GM18517 (cell line): ENCODE data around the gene CAMTA2.
A peak's percentile ranks its signal among the peaks of the same experiment; 100 is the strongest.

Experiments used
- ATAC-seq: cut with Tn5 transposase; IDR thresholded peaks from one replicate; pipeline ENCODE4 v1.9.1; 2021; ENCODE audit warnings: mild to moderate bottlenecking, moderate library complexity; ENCODE audit not compliant: unreplicated experiment

The CAMTA2 gene

DNA sequence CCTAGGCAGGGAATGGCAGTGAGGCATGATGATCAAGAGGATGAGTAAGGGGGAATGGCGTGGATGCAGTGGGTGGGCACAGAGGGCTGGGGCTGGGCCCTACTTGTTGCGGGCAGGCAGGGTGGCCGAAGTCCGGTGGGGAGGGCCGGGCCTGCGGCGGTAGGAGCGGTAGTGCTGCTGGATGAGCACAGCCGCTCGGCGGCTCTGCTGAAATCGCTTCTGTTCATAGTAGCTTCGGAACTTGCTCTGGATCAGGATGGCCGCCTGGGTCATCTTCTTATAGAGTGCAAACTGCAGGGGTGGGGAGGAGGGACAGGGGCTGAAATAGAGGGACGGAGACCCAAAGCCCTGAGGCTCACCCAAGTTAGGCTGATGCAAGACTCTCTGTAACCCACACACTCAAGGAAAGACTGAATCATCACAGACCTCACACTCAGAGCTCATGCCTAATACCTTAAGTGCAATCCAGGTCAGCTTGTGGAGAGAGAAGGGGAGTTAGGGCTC is 18.4 kb downstream of the CAMTA2 start:
- ATAC-seq, result no peak

DNA sequence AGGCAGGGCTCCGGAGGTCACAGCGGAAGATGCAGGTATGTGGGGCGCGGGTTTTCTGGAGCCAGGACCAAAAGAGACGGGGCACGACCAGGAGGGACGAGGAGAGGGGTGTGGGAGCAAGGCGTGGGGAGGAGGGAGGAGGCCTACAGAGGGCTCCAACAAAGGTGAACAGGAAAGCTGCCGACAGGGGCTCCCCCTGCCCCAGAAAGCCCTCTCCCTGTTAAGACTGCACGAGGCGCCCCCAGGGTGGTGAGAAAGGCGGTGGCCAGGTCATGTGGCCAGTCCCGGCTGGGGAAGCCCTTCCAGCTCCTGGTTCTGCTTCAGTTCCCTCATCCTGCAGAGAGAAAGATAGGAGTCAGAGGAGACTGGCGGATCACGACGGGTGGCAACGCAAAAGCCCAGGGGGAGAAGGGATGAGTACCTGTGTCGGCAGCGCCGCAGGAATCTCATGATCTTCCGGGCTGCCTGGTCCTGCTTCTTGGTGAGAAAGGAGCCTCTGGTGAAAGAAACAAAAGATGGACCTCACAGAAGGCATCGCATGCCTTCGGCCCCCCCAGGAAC is 18.9 kb downstream of the CAMTA2 start:
- ATAC-seq, result no peak

DNA sequence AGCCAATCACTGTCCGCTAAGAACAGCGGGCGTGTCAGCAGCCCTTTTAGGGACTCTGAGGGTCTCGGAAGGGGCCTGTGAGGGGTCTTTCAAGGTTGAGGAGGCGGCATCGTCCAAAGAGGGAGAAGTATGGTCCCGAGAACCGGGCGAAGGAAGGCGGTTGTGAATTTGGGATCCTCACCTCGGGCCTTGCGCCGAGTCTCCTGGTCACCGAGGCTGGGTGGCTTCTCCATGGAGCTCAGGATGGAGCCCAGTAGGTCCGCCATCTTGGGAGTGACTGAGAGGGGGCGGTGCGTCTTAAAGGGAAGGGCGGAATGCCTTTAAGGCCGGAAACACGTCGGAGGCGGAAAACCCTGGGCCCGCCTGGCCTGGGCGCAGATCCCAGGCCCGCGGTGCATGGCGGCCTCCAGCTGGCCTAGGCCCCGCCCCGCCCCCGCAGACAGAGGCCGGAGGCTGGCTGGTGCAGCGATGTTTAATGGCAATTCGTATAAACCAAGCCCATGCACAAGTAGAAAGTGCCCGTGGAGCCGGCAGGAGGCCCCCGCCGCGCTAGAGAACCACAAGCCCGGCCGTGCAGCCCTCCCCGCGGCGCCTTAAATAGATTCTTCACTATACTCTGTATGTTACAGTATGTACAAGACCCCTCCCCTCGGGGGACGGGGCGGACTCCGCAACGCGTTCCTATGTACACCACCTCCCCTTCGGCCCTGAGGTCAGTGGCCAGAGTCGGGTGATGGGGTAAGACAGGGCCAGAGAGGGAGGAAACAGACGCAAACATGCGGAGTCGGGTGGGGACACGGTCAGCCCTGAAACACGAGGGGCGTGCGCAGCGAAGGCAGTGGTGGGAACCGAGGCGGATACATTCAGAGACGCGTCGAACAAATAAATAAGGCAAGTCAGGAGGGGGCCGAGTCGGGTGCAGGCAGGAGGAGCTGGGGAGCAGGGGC is 19.7 kb downstream of the CAMTA2 start, which contains the start of gene SPAG7:
Gene SPAG7 (minus strand): TSS at position 279 of the 947 bp plus-strand sequence. CDS start 13 bp downstream, at position 266.
- ATAC-seq, result peak; percentile 66

DNA sequence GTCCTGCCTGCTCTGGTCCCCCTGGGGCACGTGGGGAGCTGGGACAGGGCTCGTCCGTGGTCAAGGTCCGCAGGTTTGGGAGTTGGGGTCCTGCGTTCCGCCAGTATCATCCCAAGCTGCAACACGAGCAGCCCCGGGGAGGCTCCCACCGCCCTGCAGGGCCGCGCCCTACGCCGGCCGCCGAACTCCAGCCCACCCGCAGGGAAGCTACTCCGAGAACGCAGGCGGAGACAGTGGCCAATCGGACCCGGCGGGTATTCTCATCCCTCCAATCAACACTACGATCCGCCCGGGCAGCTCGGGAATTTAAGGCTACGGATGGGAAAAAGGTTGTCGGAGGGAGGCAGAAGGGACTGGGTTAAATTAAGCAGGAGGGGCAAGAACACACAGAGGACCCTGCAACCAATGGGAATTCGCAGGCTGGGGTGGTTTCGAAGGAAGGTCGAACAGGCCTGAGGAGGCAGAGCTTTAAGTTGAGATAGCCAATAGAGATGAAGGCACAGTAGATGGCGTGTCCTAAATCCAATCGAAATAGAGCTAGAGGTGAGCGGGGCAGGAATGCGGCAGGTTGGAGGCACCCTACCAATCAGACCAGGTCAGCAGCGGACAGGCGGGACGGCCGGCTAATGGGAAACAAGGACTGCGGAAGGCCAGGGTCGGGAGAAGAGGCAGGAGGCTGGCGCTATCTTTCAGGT is 20.5 kb downstream of the CAMTA2 start:
- ATAC-seq, result peak; percentile 85

DNA sequence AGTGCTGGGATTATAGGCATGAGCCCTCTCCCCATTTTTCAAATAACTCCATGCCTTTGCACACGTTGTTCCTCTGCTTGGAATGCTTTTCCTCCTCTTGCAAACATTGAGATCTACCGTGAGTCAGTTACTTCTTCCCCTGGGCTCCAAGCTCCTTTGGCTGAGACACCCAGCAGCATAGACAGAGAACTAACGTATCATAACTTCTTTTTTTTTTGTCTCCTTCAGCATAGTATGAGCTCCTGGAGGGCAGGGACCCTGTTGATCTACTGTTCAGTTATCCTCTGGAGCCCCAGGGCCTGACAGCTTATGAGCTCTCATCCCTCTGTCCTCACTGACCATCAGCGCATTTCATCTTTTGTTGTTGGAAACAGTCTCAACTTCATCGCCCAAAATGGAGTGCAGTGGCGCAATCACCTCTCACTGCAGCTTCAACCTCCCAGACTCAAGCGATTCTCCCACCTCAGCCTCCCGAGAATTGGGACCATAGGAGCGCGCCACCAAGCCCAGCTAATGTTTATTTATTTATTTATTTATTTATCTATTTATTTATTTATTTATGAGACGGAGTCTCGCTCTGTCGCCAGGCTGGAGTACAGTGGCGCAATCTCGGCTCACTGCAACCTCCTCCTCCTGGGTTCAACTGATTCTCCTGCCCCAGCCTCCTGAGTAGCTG is 22.0 kb downstream of the CAMTA2 start:
- no peak for ATAC-seq

DNA sequence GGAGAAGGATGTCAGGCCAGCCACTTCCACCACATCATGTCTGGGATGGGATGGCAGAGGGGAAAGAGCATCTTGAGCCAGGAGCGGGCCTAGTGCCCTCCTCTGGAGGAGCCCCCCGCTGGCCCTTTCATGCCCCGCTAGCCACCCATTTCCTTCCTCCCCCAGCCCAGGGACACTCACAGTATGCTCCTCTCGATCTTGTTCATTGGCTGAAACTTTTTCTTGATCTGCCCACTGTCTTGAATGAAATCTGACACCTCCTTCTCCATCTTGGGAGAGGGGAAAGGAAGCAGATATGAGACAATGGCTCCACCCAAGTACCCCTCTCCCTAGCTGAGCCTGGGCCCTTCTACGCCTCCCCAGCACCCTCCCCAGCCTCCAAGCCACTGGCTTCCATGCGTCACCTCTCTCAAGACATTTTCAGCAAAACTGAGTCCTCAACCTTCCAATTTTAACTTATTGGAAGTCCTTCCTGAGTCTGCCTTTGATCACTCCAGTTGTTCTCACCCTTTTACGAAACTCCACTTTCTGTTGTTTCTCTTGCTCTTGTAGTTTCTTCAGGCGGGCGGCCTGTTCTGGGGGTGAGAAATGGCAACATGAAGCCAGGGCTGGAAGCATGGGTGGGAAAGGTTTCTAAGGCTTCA is 27.1 kb downstream of the CAMTA2 start:
- no peak for ATAC-seq

DNA sequence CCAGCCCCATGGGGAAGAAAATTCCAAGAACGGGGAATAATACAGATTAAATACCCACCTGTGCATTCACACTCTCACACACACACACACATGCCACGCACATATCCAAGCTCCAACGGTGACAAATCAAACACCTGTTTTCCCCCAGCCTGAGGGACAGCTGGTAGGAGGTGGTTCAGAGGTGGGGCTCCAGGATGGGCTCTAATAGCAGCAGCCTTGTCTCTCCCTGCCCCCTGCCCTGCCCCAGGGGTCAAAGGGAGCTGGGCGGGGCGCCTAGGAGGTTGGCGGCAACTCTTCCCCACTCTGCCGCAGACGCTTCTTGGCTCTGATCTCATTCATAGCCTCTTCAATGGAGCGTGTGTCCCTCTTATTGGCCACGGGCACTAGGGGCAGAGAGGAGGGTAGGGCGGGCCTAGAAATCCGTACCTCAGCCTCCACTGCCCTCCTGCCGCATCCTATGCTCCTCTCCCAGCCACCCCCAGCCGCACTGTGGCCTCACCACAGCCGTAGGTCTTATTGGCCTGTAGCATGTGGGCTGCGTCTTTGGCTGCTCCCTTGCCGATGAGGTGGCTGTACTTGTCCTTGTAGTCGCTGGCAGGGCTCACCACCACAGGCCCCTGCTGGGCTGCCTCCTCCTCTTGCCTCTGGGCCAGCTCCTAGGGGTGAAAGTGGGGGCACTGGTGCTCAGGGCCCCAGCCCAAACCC is 28.1 kb downstream of the CAMTA2 start:
- no peak for ATAC-seq

DNA sequence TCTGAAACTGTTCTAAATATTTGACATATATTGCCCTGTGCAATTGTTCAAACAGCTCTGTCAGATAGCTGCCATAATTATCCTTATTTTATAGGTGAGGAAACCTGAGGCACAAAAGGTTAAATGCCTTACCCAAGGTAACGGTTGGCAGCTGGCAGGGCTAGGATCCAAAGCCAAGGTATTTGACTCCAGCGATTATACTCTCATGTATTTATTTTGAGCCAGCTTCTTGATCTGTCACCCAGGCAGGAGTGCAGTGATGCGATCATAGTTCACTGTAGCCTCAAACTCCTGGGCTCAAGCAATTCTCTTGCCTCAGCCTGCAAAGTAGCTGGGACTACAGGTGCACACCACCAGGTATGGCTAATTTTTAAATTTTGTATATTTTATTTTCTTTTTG is 29.4 kb downstream of the CAMTA2 start:
- ATAC-seq, result no peak

DNA sequence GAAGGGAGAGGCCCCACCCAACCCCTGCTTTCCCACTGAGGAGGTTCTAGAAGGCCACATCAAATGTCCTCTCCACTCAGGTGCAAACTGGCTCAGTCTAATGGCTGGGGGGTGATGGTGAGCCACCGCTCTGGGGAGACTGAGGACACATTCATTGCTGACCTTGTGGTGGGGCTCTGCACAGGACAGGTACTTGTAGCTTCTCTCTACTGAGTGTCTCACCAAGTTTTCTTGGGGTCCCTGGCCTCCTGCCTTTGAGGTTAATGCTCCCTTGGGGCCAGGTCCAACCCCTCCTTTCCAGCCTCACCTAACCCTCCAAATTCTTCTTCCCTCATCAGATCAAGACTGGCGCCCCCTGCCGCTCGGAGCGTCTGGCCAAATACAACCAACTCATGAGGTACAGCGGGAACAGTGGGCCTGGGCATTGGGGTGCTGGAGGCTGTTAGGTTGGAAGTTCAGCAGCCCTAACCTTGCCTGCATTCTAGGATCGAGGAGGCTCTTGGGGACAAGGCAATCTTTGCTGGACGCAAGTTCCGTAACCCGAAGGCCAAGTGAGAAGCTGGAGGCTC is 30.9 kb downstream of the CAMTA2 start:
- ATAC-seq, result no peak

DNA sequence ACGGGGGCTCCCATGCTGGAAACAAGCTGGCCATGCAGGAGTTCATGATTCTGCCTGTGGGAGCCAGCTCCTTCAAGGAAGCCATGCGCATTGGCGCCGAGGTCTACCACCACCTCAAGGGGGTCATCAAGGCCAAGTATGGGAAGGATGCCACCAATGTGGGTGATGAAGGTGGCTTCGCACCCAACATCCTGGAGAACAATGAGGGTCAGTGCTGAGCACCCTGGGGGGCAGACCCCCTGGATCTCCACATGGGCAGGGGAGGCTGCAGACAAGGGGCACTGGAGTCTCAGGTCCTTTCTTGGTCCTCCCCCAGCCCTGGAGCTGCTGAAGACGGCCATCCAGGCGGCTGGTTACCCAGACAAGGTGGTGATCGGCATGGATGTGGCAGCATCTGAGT is 32.4 kb downstream of the CAMTA2 start:
- ATAC-seq, result no peak

DNA sequence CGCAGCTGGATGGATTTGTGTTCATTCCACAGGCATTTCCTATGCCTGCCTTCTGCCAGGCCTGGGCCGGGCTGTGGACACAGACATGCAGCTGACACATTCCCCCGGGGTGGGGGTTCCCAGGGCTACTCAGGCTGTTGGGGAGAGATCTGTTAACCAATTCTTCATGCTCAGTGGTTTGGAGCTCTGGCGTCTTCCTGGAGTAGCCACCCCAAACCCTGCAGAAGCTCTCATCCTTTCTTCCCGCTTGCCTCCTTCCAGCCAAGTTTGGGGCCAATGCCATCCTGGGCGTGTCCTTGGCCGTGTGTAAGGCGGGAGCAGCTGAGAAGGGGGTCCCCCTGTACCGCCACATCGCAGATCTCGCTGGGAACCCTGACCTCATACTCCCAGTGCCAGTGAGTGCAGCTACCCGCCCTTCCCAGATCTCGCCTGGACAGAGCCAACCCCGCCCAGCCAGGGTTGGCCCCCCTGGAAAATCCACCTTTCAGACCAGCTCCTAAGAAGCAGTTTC is 34.0 kb downstream of the CAMTA2 start:
- ATAC-seq, result no peak

DNA sequence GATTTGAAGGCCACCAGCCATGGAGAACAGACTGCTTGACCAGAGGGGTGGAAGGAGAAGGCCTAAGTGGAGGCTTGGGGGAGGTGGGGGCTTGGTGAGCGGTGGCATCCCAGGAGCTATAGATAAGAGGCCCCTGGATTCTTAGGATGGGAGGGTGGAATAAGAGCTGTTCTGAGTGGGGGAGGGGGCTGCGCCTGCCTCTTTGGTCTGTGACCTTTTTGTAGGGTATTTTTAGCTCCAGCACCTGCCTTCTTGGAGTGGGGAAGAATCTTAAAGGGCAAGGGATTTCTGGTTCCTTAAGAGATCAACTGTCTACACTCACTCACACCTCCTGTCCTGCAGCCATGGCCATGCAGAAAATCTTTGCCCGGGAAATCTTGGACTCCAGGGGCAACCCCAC is 36.0 kb downstream of the CAMTA2 start:
- ATAC-seq, result no peak

DNA sequence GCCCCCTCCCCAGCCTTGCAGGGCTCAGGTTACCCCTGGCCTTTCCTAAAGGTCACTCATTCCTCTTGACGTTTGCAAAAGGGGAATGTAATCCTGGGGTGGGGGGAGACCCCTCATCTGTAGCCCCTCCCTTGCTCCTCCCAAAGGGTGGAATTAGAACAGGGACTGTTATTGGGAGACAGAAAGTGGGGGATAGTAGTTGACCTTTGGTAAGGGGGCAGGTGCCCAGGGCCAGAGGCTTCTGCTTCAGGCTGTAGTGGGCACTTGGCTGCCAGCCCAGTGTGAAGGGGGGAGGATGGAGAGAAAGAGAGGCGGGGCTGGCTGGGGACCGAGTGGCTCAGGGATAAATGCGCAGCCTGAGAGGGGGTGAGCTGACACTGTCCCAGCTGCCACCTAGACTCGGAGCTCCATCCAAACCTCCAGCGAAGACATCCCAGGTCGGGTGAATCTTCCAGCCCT is 36.7 kb downstream of the CAMTA2 start, which contains the start of gene ENO3:
Gene ENO3 (plus strand): TSS at position 374 of the 459 bp plus-strand sequence. CDS start 711 bp downstream, outside the sequence.
- no peak for ATAC-seq

DNA sequence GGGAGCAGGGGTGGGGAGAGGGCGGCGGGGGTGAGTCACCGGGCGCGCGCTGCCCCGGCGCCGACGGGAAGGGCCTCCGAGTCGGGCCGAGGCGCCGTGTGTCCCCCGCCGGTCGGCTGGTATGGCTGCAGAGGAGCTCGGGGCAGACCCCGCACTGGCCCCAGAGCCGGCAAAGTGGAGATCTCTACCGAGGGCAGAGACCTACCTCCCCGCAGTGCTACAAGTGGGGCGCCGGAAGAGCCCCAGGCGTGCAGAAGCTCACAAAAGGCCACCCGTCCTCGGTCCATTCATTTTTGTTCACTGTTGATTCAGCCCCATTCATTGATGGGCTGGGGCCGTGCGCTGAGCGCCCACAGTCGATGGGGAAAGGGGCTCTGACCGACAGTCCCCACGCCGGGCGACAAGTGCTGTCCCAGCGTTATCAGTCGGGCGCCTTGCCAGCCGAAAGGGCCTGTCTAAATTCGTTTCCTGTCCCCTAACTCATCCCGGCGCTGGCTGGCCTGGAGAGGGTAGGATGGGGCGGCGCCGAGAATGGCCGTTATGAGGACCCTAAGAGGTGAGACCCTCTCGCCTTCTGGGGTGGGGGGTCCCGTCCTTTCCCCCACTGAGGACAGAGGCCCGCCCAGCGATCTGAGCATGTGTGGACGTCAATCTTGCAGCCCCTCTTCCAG is 37.3 kb downstream of the CAMTA2 start:
- ATAC-seq, result no peak

DNA sequence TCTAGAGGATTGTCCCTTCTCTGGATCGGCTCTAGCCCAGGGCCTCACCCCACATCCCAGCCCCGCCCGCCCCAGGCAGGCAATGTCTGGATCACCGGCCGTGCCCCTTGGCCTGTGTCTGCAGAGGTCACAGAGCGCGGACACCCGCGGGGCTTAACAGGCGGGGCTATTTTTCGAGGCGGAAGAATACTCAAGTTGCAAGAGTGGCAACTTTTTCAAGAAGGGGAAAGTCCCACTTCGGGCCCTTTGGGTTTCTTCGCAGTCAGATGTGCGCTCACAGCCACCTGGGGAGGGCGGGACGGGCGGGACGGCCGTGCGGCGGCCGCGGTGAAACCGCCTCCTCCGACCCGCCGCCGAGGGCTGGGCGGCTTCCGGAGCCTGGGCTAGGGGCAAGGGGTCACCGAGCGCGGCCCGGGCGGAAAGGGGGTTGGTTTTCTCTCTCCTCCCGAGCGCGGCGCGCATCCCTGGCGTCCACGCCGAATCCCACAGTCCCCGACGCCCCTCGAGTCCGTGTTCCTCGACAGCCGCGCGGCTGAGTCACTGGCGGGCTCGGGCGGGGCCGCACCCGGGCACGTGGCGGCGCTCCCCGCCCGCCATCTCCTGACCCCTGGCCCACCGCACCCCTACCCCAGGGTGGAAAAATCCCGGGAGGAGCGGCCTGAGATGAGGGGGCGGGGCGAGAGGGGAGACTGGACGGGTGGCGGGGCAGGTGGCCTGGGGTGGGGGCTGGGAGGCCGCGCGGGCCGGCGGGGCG is 38.0 kb downstream of the CAMTA2 start:
- peak; percentile 49 for ATAC-seq

DNA sequence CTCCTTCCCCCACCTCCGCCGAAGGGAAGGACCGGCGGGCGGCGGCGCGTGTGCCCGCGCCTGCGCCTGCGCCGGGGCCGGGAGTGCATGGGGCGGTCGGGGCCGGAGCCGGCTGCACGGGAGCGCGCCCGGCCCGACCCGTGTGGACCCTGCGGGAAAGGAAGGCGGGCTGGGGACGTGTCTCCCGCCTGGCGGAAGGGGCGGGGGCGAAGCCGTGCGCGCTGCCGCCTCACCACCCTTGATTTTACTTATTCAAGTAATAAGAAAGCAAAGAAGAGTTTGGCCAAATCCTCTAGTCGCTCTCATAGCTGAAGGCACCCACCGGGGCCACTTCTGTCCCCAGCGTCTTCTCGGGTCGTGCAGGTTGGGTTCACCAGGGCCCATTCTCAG is 38.5 kb downstream of the CAMTA2 start:
- ATAC-seq, result peak; percentile 33

DNA sequence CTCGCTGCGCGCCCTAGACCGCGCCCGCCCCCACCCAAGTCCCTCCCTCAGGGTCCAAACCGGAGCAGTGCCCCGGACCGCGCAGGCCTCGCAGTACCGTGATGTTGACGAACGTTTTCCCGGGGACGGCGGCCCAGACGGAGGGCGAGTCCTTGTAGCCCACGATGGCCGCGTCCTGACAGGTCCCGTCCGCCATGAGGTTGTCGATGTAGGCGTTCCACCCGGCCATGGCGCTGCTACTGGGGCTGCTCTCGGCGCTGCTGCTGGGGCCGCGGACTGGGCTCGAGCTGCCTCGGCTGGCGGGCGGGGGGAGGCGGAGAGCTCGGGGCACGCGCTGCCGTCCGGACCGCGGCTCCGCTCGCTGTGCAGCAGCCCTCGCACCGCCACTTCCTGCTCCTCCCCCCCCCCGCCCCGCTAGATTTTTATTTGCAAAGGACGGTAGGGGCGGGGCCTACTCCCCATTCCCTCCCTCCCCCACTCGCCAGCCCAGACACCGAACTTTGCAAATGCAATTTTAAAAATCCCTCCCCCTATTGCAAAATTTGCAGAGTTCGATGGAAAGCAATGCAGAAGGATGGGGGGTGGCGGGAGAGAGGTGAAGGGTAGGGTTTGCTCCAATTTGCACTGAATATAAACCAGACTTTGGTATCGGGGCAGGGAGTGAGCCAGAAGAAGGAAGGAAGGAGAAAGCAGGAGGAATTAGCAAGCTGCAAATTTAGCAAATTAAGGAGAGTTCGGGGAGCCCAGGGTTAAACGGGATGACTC is 39.1 kb downstream of the CAMTA2 start, which contains the start of gene PFN1:
Gene PFN1 (minus strand): TSS at position 365 of the 765 bp plus-strand sequence. CDS start 136 bp downstream, at position 229.
- ATAC-seq, result peak; percentile 6
